GM10266 (cell line): ENCODE results near the gene MMS19.
A peak's percentile ranks its signal among the peaks of the same experiment; 100 is the strongest.

ENCODE experiments used
- DNase-seq: peaks from one replicate; pipeline ENCODE4 v3.0.0; 2012; ENCODE audit errors: extremely low spot score
- CTCF ChIP-seq: IDR thresholded peaks from 2 replicates; pipeline ENCODE4 v1.5.1; 2012; ENCODE audit warnings: mild to moderate bottlenecking, low read depth; ENCODE audit not compliant: control insufficient read depth, insufficient read depth; ENCODE audit errors: missing control alignments

Gene MMS19, protein sequence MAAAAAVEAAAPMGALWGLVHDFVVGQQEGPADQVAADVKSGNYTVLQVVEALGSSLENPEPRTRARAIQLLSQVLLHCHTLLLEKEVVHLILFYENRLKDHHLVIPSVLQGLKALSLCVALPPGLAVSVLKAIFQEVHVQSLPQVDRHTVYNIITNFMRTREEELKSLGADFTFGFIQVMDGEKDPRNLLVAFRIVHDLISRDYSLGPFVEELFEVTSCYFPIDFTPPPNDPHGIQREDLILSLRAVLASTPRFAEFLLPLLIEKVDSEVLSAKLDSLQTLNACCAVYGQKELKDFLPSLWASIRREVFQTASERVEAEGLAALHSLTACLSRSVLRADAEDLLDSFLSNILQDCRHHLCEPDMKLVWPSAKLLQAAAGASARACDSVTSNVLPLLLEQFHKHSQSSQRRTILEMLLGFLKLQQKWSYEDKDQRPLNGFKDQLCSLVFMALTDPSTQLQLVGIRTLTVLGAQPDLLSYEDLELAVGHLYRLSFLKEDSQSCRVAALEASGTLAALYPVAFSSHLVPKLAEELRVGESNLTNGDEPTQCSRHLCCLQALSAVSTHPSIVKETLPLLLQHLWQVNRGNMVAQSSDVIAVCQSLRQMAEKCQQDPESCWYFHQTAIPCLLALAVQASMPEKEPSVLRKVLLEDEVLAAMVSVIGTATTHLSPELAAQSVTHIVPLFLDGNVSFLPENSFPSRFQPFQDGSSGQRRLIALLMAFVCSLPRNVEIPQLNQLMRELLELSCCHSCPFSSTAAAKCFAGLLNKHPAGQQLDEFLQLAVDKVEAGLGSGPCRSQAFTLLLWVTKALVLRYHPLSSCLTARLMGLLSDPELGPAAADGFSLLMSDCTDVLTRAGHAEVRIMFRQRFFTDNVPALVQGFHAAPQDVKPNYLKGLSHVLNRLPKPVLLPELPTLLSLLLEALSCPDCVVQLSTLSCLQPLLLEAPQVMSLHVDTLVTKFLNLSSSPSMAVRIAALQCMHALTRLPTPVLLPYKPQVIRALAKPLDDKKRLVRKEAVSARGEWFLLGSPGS

GRCh38 chr10:97498076-97498840 lies at the start of gene MMS19:
Gene MMS19, minus strand, starts transcription at chr10:97498422. Its CDS starts 38 bp downstream, at chr10:97498384.
- no peak for TF ChIP-seq CTCF
- DNase-seq: peak; percentile 99

- no peak for DNase-seq
- TF ChIP-seq CTCF: no peak
Measured at GRCh38 chr10:97547962-97548361, 49.7 kb upstream of the MMS19 start.

DNA sequence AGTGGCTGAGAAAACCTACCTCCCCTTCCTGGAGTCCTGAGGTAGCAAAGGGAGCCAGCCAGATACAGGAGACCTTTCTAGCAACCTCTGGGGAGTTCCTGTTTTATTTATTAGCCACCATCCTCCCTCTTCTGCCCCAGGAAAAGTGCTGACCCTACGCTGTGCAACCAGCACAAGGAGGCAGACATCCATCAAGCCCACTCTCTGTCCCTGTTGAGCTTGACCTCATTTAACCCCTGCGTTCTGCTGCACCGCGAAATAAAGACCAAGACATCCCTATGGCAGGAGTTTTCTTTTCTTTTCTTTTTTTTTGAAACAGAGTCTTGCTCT lies 49.0 kb upstream of the MMS19 start:
- no peak for TF ChIP-seq CTCF
- DNase-seq: no peak

DNA sequence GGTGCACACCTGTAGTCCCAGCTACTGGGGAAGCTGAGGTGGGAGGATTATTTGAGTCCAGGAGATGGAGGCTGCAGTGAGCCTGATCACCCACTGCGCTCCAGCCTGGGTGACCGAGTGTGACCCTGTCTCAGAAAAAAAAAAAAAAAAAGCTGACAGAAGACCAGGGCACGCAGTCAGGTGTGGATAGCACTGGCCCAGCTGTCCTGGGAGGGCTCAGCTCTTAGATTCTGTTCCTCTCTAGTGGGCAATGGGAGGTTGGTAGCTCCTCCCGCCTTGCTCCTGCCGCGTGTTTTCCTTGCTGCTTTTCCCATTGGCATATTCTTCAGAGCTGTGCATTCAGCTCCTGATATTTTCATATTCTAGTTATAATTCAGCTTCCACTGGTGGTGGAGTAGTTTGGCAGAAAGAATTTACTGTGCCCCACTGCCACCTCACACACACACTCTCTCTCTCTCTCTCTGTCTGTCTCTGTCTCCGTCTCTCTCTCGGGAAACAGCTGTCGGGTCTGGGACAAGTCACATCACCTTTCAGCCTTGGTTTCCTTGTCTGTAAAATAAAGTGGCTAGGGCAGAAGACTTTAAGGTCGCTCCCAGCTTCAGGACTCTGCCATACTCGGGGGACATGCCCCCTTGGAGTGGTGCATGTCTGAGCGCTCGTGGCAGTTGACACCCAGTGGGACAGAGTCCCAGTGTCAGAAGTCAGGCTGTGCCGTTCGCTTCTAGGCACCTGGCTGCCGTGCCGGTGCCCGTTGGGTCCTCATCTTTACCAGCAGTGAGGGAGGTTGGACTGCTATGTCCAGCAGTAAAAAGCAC lies 48.4 kb upstream of the MMS19 start:
- no peak for DNase-seq
- TF ChIP-seq CTCF: no peak

GRCh38 chr10:97543025-97543546 lies 44.9 kb upstream of the MMS19 start:
- no peak for DNase-seq
- no peak for TF ChIP-seq CTCF
